Transverse colon (tissue), 3 donors: ENCODE results near the gene GTF2I.

Experiments
- EP300 ChIP-seq: sonication (generic); formaldehyde crosslinking; IDR thresholded peaks from one replicate; pipeline ENCODE4 v1.6.1; 2017; ENCODE audit warnings: antibody characterized with exemption, low read depth
- POLR2A ChIP-seq: fragments of 450-650 bp; IDR thresholded peaks from one replicate; pipeline ENCODE4 v1.6.1; 2016; ENCODE audit warnings: antibody characterized with exemption, mild to moderate bottlenecking, moderate library complexity
- TF ChIP-seq, protein P1 (sequence below), 5 experiments: fragments of 200-600 bp in 3 of 5; fragments of 450-650 bp in 2 of 5; sonication (generic) in 3 of 5; IDR thresholded peaks; 1 replicate in 2 of 5; 2 replicates in 3 of 5; pipeline ENCODE4 v1.5.1; 2016 to 2017; ENCODE audit warnings: antibody characterized with exemption in 5 of 5, inconsistent platforms in 3 of 5, mild to moderate bottlenecking in 2 of 5, moderate library complexity in 1 of 5

- TF ChIP-seq EP300 (no peak), POLR2A (no peak)
- TF ChIP-seq, protein P1, sequence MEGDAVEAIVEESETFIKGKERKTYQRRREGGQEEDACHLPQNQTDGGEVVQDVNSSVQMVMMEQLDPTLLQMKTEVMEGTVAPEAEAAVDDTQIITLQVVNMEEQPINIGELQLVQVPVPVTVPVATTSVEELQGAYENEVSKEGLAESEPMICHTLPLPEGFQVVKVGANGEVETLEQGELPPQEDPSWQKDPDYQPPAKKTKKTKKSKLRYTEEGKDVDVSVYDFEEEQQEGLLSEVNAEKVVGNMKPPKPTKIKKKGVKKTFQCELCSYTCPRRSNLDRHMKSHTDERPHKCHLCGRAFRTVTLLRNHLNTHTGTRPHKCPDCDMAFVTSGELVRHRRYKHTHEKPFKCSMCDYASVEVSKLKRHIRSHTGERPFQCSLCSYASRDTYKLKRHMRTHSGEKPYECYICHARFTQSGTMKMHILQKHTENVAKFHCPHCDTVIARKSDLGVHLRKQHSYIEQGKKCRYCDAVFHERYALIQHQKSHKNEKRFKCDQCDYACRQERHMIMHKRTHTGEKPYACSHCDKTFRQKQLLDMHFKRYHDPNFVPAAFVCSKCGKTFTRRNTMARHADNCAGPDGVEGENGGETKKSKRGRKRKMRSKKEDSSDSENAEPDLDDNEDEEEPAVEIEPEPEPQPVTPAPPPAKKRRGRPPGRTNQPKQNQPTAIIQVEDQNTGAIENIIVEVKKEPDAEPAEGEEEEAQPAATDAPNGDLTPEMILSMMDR (IDR thresholded peaks at IDR 0.05) = no peak
These were observed 40.3 kb upstream of the GTF2I start for GRCh38 chr7:74617180-74617744.
